ENCODE measurements around the gene GALNT13.

GALNT13 gene

DNA sequence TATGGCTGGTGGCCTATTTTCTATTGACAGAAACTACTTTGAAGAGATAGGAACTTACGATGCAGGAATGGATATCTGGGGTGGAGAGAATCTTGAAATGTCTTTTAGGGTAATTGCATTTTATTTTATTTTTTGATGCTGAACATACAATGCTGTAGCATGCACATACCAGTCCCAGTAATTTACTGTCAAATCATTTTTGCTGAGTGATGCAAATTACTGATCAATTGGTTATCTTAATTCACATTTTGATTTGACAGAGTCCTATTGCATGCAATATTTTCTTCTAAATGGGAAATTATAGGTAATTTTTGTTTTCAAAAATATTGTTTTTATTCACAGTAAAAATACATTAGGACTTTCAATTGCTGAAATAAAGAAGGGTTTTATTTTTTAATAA, 387.3 kb downstream of the GALNT13 start:
- in situ Hi-C loops (cut with HindIII; ENCODE audit: low pct_unique_long_range_greater_than_20kb, low sequenced_read_pairs): no loop called here
- TF ChIP-seq JUND (IDR thresholded peaks at IDR 0.05; ENCODE audit: low read depth): no peak
- DNase-seq (ENCODE audit: low read depth in 1 of 2, low spot score in 1 of 2): no peak

DNA sequence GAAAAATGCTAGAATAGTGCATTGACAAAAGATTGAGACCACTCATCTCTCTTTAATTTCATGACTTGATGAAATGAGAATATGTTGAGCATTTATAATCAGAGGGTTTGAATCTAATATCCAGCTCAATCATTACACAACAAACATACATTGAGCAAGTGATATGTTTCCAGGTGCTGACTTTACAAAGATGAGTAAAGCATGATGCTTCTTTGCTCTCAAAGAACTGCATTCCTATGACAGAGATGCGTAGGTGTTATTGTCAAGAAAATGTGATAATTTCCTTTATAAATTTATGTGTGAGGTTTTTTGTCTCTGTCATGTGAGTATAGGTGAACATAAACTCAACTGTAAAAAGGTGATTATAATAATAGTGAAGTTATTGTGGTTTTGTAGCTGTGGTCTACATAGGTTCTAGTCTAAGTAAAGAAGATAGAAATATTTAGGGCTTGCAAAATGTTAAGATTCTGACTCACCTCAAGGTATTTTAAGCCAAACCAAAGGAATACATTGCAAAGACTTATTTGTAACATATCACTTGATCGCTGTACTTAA, 389.8 kb downstream of the GALNT13 start:
- in situ Hi-C loops (cut with HindIII; ENCODE audit: low pct_unique_long_range_greater_than_20kb, low sequenced_read_pairs): no loop called here
- no peak for DNase-seq (ENCODE audit: low read depth in 1 of 2, low spot score in 1 of 2)
- no peak for TF ChIP-seq JUND (IDR thresholded peaks at IDR 0.05; ENCODE audit: low read depth)

DNA sequence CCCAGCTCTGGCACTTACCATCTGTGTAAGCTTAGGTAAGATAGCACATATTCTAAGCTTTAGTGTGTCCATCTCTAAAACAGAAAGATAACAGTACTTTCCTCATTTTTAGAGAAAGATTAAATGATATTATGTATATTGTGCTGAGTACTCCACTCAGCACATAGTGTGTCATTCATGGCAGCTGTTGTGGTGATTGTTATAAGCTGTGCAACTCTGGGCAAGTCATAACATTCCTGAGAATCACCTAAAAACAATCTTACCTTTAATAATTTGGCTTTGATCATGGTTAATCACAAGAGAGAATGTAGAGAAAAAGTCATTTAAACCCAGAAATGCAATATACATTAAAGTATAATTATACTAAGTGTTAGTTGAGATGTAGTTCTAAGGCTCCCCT, 391.5 kb downstream of the GALNT13 start:
- DNase-seq (ENCODE audit: low read depth in 1 of 2, low spot score in 1 of 2): no peak
- no peak for TF ChIP-seq JUND (IDR thresholded peaks at IDR 0.05; ENCODE audit: low read depth)
- in situ Hi-C loops (cut with HindIII; ENCODE audit: low pct_unique_long_range_greater_than_20kb, low sequenced_read_pairs): no loop called here

DNA sequence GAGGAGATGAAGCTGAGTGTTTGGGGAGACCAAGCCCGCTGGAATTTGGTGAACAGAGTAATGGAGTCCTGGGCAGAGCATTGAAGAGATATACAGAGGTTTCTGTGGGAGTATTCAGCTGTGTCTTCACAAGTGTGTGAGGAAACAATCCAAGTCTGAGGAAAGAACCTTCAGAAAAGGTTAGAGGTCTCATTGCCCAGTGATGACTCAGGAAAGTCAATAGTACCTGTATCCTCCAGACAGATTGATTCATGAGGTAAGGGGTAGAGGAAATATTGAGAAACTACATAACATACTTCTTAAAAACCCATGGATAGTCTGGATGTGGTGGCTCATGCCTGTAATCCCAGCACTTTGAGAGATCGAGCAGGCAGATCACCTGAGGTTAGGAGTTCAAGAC, 392.3 kb downstream of the GALNT13 start:
- TF ChIP-seq JUND (IDR thresholded peaks at IDR 0.05; ENCODE audit: low read depth): no peak
- peak in 1 of 2 experiments; percentile 1 for DNase-seq (ENCODE audit: low read depth in 1 of 2, low spot score in 1 of 2)
- in situ Hi-C loops (cut with HindIII; ENCODE audit: low pct_unique_long_range_greater_than_20kb, low sequenced_read_pairs): no loop called here

DNA sequence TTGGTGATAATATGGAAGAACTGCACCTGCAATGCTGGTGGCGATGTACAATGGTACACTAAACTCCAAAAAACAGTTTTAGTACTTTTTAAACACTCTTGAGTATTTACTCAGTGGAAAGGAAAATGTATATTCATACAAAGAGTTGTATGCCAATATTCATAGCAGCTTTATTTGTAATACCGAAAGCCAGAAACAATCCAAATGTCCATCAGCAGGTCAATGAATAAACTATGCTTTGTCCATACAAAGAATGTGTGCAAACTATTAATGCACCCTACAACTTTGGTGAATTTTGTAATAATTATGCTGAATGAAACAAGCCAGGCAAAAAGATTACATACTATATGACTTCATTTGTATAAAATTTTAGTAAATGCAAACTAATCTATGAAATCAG, 396.3 kb downstream of the GALNT13 start:
- TF ChIP-seq JUND (IDR thresholded peaks at IDR 0.05; ENCODE audit: low read depth): no peak
- DNase-seq (ENCODE audit: low read depth in 1 of 2, low spot score in 1 of 2): no peak
- in situ Hi-C loops (cut with HindIII; ENCODE audit: low pct_unique_long_range_greater_than_20kb, low sequenced_read_pairs): no loop called here

DNA sequence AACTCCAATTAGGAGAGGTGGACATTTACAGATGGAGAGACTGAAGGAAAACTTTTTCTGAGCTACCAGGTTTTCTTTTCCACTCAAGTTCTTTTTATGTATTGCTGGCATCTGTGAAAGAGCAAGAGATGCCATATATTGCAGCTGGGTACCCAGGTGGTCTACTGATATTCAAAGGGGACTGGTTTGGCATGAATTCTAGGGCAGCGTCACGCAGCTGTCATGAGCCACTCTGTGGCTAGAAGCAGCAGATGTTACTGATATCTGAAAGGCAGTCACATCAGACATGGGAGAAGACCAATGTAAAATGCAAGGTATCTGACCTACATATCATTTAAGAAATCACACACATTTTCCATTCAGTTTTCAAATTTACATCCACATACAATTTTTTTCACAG, 408.8 kb downstream of the GALNT13 start:
- in situ Hi-C loops (cut with HindIII; ENCODE audit: low pct_unique_long_range_greater_than_20kb, low sequenced_read_pairs): no loop called here
- TF ChIP-seq JUND (IDR thresholded peaks at IDR 0.05; ENCODE audit: low read depth): no peak
- DNase-seq (ENCODE audit: low read depth in 1 of 2, low spot score in 1 of 2): no peak

DNA sequence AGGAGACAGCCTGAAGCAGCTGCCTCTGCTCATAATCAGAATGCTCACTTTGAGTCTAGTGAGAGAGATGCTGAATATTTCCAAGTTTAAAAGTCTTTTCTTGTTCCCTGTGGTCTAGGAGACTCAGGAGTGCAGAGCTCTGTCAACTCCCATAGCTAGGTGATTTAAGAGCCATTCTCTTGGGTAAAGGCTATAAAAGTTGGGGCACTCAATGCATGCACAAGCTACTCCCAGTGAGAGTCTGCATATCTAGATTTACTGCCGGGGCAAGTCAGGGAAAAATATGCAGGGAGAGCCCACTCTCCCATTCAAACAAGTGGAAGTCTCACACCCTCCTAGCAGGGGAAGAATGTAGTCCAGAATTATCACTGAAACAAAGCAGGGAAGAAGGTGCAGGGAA, 418.1 kb downstream of the GALNT13 start:
- no peak for DNase-seq (ENCODE audit: low read depth in 1 of 2, low spot score in 1 of 2)
- in situ Hi-C loops (cut with HindIII; ENCODE audit: low pct_unique_long_range_greater_than_20kb, low sequenced_read_pairs): no loop called here
- no peak for TF ChIP-seq JUND (IDR thresholded peaks at IDR 0.05; ENCODE audit: low read depth)

DNA sequence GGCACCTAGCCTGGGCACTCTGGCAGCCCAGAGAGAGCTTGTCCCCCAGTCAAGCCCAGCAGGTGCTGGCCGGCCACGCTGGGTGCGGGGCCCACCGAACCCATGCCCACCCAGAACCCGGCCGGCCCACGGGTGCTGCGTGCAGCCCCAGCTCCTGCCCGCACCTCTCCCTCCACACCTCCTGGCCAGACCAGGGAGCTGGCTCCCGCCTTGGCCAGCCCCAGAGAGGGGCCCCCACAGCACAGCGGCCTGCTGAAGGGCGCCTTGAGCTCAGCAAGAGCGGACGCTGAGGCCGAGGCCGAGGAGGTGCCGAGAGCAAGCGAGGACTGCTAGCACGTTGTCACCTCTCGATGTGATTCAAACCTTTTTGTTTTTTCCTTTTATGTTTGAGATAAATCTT, 419.8 kb downstream of the GALNT13 start:
- in situ Hi-C loops (cut with HindIII; ENCODE audit: low pct_unique_long_range_greater_than_20kb, low sequenced_read_pairs): no loop called here
- no peak for TF ChIP-seq JUND (IDR thresholded peaks at IDR 0.05; ENCODE audit: low read depth)
- no peak for DNase-seq (ENCODE audit: low read depth in 1 of 2, low spot score in 1 of 2)

DNA sequence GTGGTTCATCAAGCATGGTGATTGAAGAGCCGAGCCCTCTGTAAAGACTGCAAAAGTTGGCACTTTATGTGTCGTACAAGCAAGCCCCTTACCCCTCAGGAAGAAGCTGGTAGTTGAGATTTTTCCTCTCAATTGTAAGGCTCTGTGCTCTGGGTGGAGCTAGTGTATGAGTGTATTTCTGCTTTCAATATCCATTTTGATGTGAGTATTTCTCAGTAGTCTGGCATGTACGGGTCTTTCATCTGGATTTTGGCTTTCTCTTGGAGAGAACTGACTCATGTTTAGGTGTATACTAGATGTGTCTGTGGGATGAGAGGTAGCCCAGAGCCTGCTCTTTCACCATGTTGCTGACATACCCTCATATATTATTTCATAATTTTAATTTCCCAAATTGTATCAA, 420.2 kb downstream of the GALNT13 start:
- TF ChIP-seq JUND (IDR thresholded peaks at IDR 0.05; ENCODE audit: low read depth): no peak
- no peak for DNase-seq (ENCODE audit: low read depth in 1 of 2, low spot score in 1 of 2)
- in situ Hi-C loops (cut with HindIII; ENCODE audit: low pct_unique_long_range_greater_than_20kb, low sequenced_read_pairs): no loop called here

DNA sequence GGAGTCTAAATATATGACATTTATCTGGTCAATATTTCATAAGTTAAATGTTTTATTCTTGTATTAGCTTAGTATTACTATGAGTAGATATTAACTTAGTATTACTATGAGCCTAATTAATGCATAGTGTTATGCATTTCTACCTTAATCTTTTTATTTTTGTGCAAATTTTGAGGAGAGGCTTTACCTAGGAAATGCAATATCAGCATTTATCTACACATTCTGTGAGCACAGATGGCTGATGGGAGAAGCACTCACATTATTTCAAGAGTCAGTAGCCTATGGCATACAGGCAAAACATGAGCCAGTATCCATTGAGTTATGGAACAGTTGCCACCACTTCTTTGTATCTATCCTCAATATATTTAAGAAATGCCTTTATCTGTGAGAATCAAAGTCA, 422.1 kb downstream of the GALNT13 start:
- in situ Hi-C loops (cut with HindIII; ENCODE audit: low pct_unique_long_range_greater_than_20kb, low sequenced_read_pairs): no loop called here
- no peak for DNase-seq (ENCODE audit: low read depth in 1 of 2, low spot score in 1 of 2)
- no peak for TF ChIP-seq JUND (IDR thresholded peaks at IDR 0.05; ENCODE audit: low read depth)

DNA sequence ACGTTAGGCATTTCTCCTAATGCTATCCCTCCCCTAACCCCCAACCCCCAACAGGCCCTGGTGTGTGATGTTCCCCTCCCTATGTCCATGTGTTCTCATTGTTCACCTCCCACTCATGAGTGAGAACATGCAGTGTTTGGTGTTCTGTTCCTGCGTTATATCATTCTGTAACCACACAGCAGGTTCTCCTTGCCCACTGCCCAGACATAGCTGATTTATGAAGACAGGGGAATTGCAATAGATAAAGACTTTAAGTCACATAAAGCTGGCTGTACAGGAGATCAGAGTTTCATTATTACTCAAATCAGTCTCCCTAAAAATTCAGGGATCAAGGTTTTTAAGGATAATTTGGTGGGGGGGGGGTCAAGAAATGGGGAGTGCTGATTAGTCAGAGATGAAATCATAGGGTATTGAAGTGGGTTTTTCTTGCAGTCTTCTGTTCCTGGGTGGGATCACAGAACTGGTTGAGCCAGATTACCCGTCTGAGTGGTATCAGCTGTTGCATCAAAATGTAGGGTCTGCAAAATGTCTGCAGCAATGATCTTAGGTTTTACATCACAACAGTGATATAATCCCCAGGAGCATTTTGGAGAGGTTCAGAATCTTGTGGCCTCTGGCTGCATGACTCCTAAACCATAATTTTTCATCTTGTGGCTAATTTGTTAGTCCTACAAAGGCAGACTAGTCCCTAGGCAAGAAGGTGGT, 434.7 kb downstream of the GALNT13 start:
- DNase-seq (ENCODE audit: low read depth in 1 of 2, low spot score in 1 of 2): no peak
- TF ChIP-seq JUND (IDR thresholded peaks at IDR 0.05; ENCODE audit: low read depth): no peak
- in situ Hi-C loops (cut with HindIII; ENCODE audit: low pct_unique_long_range_greater_than_20kb, low sequenced_read_pairs): no loop called here

DNA sequence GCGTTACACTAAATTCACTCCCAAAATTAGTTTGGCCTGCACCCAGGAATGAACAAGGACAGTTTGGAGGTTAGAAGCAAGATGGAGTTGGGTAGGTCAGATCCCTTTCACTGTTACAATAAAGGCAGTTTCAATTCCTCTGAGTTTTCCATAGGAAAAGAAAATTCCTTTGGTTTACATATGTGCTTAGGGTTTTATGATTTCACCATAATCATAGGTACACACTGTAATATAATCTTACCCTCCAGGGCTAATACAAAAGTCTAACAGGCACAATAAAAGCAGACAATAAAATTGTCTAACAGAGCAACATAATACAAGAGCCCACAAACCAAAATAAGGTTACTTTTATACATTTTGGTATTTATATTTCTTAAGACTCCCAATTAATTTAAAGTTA, 435.3 kb downstream of the GALNT13 start:
- in situ Hi-C loops (cut with HindIII; ENCODE audit: low pct_unique_long_range_greater_than_20kb, low sequenced_read_pairs): no loop called here
- no peak for TF ChIP-seq JUND (IDR thresholded peaks at IDR 0.05; ENCODE audit: low read depth)
- no peak for DNase-seq (ENCODE audit: low read depth in 1 of 2, low spot score in 1 of 2)

DNA sequence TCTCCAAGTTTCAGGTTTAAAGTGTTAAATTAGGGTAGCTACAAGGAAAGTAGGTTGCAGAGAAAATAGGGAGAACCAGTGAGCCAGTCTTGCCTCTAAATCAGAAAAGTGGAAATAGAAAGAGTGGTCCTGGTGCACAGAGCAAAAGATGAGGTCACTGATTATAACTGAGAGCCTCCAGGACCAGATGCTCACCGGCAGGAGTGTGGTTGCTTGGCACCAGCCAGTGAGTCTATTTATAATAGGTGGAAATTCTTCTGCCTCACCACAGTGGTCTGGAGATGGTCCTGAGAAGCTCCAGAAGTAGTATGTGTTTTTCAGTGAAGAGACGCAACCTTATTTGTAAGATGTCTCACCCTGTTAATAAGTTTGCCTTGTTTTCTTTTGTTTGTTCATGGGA, 452.9 kb downstream of the GALNT13 start:
- in situ Hi-C loops (cut with HindIII; ENCODE audit: low pct_unique_long_range_greater_than_20kb, low sequenced_read_pairs): no loop called here
- DNase-seq (ENCODE audit: low read depth in 1 of 2, low spot score in 1 of 2): no peak
- TF ChIP-seq JUND (IDR thresholded peaks at IDR 0.05; ENCODE audit: low read depth): no peak

DNA sequence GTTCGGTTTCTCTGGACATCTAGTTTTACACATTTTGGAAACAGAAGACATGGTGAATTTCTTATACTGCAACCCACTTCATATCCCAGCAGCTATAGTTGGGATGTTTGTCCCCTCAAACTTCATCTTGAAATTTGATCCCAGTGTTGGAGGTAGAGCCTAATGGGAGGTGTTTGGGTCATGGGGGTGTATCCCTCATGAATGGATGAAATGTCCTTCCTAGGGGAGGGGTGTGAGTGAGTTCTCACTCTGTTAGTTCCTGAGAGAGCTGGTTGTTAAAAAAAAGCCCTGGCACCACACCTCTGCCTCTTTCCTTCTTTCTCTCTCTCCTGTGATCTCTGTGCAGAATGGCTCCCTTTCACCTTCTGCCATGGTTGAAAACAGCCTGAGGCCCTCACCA, 457.8 kb downstream of the GALNT13 start:
- no peak for DNase-seq (ENCODE audit: low read depth in 1 of 2, low spot score in 1 of 2)
- TF ChIP-seq JUND (IDR thresholded peaks at IDR 0.05; ENCODE audit: low read depth): no peak
- in situ Hi-C loops (cut with HindIII; ENCODE audit: low pct_unique_long_range_greater_than_20kb, low sequenced_read_pairs): no loop called here
